GM23338 (cell line): ENCODE measurements around the gene PNPLA5.

Experiments used
- CREB1 ChIP-seq: fragments of 250-450 bp; sonication (Bioruptor Pico); IDR thresholded peaks from 2 replicates; pipeline ENCODE4 v1.5.0; 2020; ENCODE audit warnings: low read depth, mild to moderate bottlenecking, moderate library complexity
- EZH2 ChIP-seq: fragments of 200-600 bp; sonication (generic); IDR thresholded peaks from one replicate; pipeline ENCODE4 v1.8.0; 2017; ENCODE audit warnings: antibody characterized with exemption, mild to moderate bottlenecking, low read depth; ENCODE audit not compliant: unreplicated experiment
- EZH2phosphoT487 ChIP-seq: fragments of 200-600 bp; sonication (generic); IDR thresholded peaks from one replicate; pipeline ENCODE4 v1.8.1; 2018; ENCODE audit warnings: antibody characterized with exemption; ENCODE audit not compliant: unreplicated experiment
- JUNB ChIP-seq: IDR thresholded peaks from one replicate; pipeline ENCODE4 v1.6.1; 2016; ENCODE audit warnings: antibody characterized with exemption; ENCODE audit not compliant: unreplicated experiment
- NANOG ChIP-seq: IDR thresholded peaks from 2 replicates; pipeline ENCODE4 v1.6.1; 2016; ENCODE audit warnings: antibody characterized with exemption, borderline replicate concordance
- POLR2AphosphoS5 ChIP-seq: IDR thresholded peaks from 2 replicates; pipeline ENCODE4 v1.6.1; 2016; ENCODE audit warnings: antibody characterized with exemption, low read depth
- STAT1 ChIP-seq: IDR thresholded peaks from one replicate; pipeline ENCODE4 v1.6.1; 2016; ENCODE audit warnings: antibody characterized with exemption; ENCODE audit not compliant: unreplicated experiment
- ZNF114 ChIP-seq: fragments of 250-450 bp; sonication (Bioruptor Pico); IDR thresholded peaks from 2 replicates; pipeline ENCODE4 v1.5.0; 2020; ENCODE audit warnings: mild to moderate bottlenecking, moderate library complexity
- ZNF331 ChIP-seq: fragments of 250-450 bp; sonication (Bioruptor Pico); IDR thresholded peaks from 2 replicates; pipeline ENCODE4 v1.5.0; 2020; ENCODE audit warnings: low read depth, mild to moderate bottlenecking, moderate library complexity
- TF ChIP-seq, protein P1 (sequence below), 2 experiments: fragments of 200-600 bp in 1 of 2; sonication (generic) in 1 of 2; conservative IDR thresholded peaks; 2 replicates each; pipeline versions ENCODE4 v1.5.1 to v1.6.1; 2016 to 2017; ENCODE audit warnings: antibody characterized with exemption in 2 of 2, low read depth in 2 of 2, mild to moderate bottlenecking in 2 of 2, moderate library complexity in 1 of 2
- TF ChIP-seq, protein P2 (sequence below): IDR thresholded peaks from one replicate; pipeline ENCODE4 v1.6.1; 2018; ENCODE audit warnings: antibody characterized with exemption; ENCODE audit not compliant: unreplicated experiment
- TF ChIP-seq, protein P3 (sequence below): IDR thresholded peaks from 2 replicates; pipeline ENCODE4 v1.6.1; 2016; ENCODE audit warnings: antibody characterized with exemption
- TF ChIP-seq, protein P4 (sequence below): fragments of 250-450 bp; sonication (Bioruptor Pico); IDR thresholded peaks from 2 replicates; pipeline ENCODE4 v1.5.0; 2020; ENCODE audit warnings: mild to moderate bottlenecking, moderate library complexity

DNA sequence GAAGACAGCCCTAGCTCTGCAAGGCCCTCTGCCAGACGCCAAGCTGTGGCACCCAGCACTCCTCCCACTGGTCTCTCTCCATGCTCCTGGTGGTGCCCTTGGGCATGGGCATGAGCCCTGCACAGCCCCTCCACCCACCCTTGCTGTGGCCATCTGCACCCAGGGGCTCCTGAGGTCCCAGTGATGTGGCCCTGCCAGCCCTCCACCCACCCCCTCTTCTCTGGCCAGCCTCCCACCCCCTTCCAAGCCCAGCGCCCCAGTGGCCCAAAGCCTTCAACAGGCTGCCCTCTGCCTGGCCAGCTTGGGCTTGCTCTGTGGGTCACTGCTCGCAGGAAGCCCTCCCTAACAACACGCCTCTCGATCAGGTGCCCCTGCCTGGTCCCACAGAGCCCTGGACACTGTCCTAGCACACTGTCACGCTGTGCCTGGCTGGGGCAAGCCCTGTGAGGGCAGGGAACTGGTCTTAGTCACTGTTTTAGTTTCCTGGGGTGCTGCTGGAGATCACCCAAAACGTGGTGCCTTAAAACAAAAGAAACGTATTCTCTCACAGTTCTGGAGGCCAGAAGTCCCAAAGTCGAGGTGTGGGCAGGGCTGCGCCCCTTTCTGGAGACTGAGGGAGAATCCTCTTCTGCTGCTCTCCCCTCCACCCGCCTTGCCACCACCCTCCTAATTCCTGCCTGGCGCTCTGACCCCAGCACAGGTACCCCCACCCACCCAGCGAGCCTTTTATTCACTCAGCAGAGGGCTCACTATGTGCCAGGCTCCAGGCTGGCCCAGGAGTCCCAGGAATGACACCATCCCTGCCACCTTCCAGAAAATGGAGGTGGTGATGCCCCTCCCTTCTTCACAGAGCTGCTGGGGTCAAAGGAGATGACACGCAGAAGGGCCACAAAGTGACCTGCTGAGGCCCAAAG, 44.2 kb downstream of the PNPLA5 start:
- TF ChIP-seq, protein P1, sequence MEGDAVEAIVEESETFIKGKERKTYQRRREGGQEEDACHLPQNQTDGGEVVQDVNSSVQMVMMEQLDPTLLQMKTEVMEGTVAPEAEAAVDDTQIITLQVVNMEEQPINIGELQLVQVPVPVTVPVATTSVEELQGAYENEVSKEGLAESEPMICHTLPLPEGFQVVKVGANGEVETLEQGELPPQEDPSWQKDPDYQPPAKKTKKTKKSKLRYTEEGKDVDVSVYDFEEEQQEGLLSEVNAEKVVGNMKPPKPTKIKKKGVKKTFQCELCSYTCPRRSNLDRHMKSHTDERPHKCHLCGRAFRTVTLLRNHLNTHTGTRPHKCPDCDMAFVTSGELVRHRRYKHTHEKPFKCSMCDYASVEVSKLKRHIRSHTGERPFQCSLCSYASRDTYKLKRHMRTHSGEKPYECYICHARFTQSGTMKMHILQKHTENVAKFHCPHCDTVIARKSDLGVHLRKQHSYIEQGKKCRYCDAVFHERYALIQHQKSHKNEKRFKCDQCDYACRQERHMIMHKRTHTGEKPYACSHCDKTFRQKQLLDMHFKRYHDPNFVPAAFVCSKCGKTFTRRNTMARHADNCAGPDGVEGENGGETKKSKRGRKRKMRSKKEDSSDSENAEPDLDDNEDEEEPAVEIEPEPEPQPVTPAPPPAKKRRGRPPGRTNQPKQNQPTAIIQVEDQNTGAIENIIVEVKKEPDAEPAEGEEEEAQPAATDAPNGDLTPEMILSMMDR (conservative IDR thresholded peaks at IDR 0.05; ENCODE audit: low read depth in 2 of 2): no peak
- TF ChIP-seq EZH2 (no peak), NANOG (no peak), ZNF331 (CRISPR knock-in tag) (no peak), POLR2AphosphoS5 (no peak), CREB1 (no peak), ZNF114 (CRISPR knock-in tag) (no peak), JUNB (no peak), EZH2phosphoT487 (no peak), STAT1 (no peak)
- TF ChIP-seq, protein P2, sequence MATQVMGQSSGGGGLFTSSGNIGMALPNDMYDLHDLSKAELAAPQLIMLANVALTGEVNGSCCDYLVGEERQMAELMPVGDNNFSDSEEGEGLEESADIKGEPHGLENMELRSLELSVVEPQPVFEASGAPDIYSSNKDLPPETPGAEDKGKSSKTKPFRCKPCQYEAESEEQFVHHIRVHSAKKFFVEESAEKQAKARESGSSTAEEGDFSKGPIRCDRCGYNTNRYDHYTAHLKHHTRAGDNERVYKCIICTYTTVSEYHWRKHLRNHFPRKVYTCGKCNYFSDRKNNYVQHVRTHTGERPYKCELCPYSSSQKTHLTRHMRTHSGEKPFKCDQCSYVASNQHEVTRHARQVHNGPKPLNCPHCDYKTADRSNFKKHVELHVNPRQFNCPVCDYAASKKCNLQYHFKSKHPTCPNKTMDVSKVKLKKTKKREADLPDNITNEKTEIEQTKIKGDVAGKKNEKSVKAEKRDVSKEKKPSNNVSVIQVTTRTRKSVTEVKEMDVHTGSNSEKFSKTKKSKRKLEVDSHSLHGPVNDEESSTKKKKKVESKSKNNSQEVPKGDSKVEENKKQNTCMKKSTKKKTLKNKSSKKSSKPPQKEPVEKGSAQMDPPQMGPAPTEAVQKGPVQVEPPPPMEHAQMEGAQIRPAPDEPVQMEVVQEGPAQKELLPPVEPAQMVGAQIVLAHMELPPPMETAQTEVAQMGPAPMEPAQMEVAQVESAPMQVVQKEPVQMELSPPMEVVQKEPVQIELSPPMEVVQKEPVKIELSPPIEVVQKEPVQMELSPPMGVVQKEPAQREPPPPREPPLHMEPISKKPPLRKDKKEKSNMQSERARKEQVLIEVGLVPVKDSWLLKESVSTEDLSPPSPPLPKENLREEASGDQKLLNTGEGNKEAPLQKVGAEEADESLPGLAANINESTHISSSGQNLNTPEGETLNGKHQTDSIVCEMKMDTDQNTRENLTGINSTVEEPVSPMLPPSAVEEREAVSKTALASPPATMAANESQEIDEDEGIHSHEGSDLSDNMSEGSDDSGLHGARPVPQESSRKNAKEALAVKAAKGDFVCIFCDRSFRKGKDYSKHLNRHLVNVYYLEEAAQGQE: no peak
- TF ChIP-seq, protein P3, sequence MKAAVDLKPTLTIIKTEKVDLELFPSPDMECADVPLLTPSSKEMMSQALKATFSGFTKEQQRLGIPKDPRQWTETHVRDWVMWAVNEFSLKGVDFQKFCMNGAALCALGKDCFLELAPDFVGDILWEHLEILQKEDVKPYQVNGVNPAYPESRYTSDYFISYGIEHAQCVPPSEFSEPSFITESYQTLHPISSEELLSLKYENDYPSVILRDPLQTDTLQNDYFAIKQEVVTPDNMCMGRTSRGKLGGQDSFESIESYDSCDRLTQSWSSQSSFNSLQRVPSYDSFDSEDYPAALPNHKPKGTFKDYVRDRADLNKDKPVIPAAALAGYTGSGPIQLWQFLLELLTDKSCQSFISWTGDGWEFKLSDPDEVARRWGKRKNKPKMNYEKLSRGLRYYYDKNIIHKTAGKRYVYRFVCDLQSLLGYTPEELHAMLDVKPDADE: no peak
- TF ChIP-seq, protein P4, sequence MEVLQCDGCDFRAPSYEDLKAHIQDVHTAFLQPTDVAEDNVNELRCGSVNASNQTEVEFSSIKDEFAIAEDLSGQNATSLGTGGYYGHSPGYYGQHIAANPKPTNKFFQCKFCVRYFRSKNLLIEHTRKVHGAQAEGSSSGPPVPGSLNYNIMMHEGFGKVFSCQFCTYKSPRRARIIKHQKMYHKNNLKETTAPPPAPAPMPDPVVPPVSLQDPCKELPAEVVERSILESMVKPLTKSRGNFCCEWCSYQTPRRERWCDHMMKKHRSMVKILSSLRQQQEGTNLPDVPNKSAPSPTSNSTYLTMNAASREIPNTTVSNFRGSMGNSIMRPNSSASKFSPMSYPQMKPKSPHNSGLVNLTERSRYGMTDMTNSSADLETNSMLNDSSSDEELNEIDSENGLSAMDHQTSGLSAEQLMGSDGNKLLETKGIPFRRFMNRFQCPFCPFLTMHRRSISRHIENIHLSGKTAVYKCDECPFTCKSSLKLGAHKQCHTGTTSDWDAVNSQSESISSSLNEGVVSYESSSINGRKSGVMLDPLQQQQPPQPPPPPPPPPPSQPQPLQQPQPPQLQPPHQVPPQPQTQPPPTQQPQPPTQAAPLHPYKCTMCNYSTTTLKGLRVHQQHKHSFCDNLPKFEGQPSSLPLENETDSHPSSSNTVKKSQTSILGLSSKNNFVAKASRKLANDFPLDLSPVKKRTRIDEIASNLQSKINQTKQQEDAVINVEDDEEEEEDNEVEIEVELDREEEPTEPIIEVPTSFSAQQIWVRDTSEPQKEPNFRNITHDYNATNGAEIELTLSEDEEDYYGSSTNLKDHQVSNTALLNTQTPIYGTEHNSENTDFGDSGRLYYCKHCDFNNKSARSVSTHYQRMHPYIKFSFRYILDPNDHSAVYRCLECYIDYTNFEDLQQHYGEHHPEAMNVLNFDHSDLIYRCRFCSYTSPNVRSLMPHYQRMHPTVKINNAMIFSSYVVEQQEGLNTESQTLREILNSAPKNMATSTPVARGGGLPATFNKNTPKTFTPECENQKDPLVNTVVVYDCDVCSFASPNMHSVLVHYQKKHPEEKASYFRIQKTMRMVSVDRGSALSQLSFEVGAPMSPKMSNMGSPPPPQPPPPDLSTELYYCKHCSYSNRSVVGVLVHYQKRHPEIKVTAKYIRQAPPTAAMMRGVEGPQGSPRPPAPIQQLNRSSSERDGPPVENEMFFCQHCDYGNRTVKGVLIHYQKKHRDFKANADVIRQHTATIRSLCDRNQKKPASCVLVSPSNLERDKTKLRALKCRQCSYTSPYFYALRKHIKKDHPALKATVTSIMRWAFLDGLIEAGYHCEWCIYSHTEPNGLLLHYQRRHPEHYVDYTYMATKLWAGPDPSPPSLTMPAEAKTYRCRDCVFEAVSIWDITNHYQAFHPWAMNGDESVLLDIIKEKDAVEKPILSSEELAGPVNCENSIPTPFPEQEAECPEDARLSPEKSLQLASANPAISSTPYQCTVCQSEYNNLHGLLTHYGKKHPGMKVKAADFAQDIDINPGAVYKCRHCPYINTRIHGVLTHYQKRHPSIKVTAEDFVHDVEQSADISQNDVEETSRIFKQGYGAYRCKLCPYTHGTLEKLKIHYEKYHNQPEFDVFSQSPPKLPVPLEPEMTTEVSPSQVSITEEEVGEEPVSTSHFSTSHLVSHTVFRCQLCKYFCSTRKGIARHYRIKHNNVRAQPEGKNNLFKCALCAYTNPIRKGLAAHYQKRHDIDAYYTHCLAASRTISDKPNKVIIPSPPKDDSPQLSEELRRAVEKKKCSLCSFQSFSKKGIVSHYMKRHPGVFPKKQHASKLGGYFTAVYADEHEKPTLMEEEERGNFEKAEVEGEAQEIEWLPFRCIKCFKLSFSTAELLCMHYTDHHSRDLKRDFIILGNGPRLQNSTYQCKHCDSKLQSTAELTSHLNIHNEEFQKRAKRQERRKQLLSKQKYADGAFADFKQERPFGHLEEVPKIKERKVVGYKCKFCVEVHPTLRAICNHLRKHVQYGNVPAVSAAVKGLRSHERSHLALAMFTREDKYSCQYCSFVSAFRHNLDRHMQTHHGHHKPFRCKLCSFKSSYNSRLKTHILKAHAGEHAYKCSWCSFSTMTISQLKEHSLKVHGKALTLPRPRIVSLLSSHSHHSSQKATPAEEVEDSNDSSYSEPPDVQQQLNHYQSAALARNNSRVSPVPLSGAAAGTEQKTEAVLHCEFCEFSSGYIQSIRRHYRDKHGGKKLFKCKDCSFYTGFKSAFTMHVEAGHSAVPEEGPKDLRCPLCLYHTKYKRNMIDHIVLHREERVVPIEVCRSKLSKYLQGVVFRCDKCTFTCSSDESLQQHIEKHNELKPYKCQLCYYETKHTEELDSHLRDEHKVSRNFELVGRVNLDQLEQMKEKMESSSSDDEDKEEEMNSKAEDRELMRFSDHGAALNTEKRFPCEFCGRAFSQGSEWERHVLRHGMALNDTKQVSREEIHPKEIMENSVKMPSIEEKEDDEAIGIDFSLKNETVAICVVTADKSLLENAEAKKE (CRISPR knock-in tag): no peak
